Measurements from ENCODE around the gene NAT10.

NAT10 gene

DNA sequence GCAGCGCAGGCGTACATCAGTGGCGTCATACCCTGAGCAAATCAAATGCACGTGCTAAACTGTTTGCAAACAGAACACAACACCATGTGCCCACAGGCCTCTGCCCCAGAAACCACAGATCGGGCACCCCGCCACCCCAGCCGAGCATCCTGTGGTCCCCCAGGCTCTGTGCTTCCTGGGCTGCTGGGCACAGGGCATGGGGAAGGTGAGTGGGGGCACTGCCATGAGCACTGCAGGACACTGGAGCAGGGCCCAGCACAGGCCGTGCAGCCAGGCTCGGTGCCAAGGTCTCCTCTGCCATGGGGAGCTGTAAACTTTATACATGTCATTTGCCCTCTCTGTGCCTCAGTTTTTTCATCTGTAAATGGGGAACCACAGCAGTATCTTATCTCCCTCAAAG is 62.5 kb downstream of the NAT10 start:
- TF ChIP-seq, protein P1, sequence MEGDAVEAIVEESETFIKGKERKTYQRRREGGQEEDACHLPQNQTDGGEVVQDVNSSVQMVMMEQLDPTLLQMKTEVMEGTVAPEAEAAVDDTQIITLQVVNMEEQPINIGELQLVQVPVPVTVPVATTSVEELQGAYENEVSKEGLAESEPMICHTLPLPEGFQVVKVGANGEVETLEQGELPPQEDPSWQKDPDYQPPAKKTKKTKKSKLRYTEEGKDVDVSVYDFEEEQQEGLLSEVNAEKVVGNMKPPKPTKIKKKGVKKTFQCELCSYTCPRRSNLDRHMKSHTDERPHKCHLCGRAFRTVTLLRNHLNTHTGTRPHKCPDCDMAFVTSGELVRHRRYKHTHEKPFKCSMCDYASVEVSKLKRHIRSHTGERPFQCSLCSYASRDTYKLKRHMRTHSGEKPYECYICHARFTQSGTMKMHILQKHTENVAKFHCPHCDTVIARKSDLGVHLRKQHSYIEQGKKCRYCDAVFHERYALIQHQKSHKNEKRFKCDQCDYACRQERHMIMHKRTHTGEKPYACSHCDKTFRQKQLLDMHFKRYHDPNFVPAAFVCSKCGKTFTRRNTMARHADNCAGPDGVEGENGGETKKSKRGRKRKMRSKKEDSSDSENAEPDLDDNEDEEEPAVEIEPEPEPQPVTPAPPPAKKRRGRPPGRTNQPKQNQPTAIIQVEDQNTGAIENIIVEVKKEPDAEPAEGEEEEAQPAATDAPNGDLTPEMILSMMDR (conservative IDR thresholded peaks at IDR 0.05; ENCODE audit: low read depth, low read length): no peak
- H3K4me3 ChIP-seq (ENCODE audit: low read length): no peak overlapping the region
- no peak for DNase-seq (ENCODE audit: low read depth)

DNA sequence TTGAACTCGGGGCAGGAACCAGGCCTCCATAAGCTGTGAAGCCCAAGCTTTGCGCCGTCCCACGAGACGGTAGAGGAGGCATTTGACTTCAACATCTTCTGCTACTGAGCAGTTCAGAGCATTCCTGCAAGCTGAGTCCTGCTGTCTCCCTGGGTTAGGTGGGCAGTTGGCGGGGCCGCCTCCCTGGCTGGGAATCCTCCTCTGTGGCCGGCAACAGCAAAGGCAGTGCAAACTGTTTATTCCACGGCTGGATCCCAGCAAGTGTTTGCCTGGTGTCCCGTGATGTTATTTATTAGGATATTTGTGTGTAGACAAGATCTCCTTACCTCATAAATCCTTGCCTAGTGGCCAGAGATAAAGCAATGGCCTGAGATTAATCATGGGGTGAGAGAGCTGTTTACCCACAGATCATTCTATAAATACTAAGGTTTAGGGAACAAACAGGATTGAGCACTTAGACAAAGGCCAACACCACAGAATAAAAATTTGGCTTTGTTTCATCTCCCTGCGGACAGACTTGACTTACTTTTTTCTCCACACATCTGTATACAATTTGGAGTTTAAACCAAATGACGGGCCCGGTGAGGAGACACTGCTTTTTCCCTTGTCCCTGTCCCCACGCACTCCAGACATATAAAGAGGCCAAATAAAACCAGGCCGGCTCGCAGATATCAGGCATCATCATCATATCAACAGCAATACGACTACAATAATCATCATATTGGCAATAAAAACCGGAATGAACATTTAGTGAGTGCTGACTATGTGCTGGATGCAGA is 63.4 kb downstream of the NAT10 start:
- no peak overlapping the region for H3K4me3 ChIP-seq (ENCODE audit: low read length)
- DNase-seq (ENCODE audit: low read depth): no peak
- TF ChIP-seq, protein P1 (conservative IDR thresholded peaks at IDR 0.05; ENCODE audit: low read depth, low read length): no peak

DNA sequence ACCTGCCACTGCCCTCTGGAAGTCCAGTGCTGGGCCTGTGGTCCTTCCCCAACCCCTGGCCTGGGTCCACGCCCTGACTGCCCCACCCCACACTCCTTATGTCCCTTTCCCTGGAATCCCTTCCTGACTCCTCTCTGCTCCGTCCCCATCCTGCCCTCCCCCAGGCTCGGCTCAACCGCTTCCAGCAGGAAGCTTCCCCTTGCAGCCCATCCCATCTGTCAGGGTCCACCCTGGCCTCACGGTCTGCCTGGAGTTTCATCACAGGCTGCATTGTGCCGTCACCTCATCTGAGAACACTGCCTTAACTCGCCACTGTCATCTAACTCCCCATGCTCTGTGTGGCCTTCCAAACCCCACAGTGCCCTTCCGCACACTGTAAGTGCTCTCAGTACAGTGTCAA is 64.3 kb downstream of the NAT10 start:
- H3K4me3 ChIP-seq (ENCODE audit: low read length): no peak overlapping the region
- DNase-seq (ENCODE audit: low read depth): no peak
- TF ChIP-seq, protein P1 (conservative IDR thresholded peaks at IDR 0.05; ENCODE audit: low read depth, low read length): no peak

DNA sequence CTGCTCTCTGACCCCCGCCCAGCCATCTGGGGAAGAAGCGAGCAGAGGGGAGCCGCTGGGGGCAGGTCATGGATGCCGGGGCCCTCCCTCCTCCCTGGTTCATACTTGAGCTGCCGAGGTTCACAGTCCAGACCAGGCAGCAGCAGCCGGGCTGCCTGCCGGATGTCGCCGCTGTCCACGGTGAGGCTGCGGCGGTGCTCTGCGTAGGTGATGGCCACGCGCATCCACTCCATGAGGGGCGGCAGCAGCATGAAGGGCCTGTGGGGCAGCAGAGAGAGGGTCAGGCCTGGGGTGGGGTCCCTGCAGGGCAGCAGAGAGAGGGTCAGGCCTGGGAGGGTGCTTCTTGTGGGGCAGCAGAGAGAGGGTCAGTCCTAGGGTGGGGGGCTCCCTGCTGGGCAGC is 67.6 kb downstream of the NAT10 start:
- no peak overlapping the region for H3K4me3 ChIP-seq (ENCODE audit: low read length)
- TF ChIP-seq, protein P1 (conservative IDR thresholded peaks at IDR 0.05; ENCODE audit: low read depth, low read length): no peak
- DNase-seq (ENCODE audit: low read depth): no peak

DNA sequence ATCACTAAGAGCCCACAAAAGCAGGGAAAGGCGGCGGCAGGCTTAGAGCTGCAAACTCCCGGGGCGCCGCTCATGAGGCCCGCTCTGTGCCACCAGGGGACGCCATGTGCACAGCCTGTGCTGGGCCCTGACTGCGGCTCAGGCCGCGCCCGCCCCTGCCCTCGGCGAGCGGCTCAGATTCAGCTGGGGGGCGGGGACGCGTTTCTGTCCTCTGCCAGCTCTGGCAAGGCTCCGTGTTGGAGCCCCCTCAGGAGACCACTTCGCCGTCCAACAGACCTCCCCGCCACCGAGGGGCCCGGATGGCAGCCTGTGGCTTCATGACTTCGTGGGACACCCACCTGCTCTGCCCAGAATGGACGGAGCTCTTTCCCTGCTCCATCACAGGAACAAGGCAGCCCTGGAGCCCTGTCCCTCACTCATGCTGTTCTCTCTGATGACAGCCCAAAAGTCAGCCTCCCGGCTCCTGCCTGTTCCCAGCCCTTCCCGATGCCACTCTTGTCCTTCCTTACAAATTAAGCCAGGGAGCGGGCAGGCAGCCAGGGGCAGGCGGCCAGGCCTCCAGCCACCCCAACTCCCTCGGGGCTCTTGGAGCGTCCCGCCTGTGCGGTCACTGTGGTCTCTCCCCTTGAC is 69.1 kb downstream of the NAT10 start:
- no peak for DNase-seq (ENCODE audit: low read depth)
- TF ChIP-seq, protein P1 (conservative IDR thresholded peaks at IDR 0.05; ENCODE audit: low read depth, low read length): peak; percentile 90
- H3K4me3 ChIP-seq (ENCODE audit: low read length): peak overlapping the region; percentile 36

DNA sequence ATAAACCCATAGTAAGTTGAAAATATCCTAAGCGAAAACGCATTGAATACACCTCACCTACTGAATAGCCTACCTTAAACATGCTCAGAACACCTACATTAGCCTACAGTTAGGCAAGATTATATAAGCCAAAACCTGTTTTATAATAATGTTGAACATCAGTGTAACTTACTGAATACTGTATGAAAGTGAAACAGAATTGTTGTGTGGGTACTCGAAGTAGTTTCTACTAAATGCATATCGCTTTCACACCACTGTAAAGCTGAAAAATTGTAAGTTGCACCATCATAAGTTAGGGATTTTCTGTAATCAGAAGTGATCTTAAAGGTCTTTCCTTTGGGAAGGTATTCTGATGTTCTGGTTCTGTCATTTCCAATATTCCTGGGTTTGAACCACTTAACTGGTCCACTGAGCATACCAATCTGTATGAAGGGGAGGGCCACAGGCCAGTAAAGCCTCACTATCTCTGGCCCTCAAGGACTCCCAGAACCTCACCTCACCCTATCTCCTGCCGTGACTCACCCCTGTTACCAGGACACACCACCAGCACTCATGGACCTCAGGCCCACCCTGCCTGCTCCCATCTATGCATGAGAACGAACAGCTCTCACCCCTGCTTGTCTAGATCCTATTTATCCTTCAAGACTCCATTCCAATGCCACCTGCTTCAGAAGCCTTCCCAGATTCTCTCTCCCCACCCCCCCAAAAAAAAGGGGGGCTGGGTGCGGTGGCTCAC is 70.0 kb downstream of the NAT10 start:
- TF ChIP-seq, protein P1 (conservative IDR thresholded peaks at IDR 0.05; ENCODE audit: low read depth, low read length): no peak
- no peak for DNase-seq (ENCODE audit: low read depth)

More for the DNA sequence above, 70.0 kb downstream of the NAT10 start:
- no peak overlapping the region for H3K4me3 ChIP-seq (ENCODE audit: low read length)
